Stimulated activated naive CD4-positive, alpha-beta T cell (primary cell): Measurements from ENCODE around the gene INPP4B.

Experiments used
- DNase-seq, 6 experiments: peaks; one replicate each; lab custom pipeline; 2025; lab: John Stamatoyannopoulos, UW

INPP4B gene

DNA sequence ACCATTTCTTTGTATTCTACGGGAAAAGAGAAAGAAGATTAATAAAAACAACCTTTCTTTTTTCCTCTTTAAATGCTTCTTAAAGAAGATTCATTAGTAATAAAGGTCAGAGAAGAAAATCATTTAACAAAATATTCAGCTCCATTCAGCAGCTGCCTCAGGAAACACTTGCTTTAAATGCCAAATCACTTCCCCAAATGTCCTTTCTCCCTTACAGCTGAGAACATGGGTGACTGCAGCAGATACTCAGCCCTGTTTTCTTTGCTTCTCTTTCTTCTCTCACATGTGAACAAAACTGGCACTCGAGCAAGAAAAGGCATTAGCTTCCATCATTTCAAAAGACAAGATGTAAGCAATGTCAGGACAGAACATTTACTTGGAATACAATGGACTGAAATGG lies 120.2 kb downstream of the INPP4B start:
- DNase-seq, result no peak

DNA sequence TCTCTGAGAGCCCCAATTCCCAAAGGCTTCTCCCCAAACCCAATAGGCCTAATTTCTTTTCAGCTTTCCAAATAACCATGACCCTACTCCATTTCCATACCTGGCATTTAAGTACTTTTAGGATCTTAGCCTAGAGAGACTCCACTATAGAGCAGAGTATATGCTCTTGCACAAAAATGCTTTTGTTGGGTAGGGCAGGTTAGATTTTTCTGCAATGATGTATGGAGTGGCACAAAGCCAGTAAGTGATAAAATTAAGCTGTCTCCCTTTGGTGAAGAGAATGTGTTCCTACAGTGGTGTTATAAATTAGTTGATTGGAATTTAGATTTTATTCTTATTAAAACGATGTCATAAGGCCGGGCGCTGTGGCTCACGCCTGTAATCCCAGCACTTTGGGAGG lies 124.9 kb downstream of the INPP4B start:
- DNase-seq, result no peak

DNA sequence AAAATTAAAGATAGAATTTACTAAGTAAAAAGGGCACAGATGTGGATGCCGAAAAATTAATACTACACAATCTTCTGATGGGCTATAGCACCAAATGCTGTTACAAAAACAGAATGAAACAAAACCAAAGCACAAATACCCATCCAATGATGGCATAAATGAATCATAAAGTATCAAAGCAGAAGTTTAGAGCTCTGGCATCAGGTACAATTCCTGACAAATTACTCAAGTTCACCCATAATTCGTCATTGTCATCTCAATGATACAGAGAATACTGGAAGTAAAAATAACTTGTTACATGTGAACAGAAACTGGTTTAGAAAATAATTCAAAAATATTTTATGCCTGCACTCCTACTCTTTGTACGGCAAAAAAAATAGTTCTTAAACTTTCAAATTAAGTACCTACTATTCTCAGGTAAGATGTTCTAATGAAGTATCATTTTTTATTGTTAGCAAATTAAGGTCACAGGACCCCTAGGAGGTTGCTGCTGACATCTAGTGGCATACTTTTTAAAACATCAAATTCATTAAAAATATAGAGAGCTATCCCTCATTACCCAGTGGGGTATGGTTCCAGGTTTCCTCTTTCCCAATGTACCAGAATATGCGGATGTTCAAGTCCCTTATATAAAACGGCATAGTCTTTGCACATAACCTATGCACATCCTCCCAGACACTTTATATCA lies 126.1 kb downstream of the INPP4B start:
- peak in 3 of 6 experiments; percentile 24 to 65 (median 59) for DNase-seq

DNA sequence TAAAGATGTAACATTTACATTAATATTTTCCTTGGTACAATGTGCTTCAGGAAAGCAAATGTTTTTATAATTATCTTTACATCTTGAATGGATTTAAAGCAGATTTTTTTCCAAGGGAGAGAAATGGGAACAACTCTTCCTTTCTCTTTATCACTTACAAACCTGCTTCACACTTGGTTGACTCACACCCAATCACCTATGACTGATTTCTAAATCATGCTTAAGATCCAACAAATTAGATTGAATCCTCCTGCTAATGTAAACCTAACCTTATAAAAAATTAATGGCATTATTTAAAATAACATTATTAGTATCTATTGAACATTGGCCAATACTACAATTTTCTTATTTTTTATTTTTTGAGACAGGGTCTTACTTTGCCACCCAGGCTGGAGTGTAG lies 127.1 kb downstream of the INPP4B start:
- no peak for DNase-seq

DNA sequence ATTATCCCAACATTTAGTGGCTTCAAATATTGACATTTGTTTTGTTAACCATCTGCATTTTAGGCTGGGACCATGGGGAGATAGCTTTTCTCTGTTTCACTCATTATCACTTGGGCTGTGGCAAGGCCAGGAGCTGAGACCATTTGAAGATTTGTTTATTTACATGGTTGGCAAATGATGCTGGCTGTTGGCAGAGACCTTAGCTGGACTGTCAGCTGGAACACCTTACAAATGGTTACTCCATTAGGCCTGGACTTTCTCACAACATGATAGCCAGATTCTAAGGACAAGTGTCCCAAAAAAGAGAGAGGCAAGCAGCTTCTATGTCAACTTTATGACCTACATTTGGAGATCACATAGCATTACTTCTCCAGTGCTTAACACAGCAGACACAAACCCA lies 130.4 kb downstream of the INPP4B start:
- no peak for DNase-seq

DNA sequence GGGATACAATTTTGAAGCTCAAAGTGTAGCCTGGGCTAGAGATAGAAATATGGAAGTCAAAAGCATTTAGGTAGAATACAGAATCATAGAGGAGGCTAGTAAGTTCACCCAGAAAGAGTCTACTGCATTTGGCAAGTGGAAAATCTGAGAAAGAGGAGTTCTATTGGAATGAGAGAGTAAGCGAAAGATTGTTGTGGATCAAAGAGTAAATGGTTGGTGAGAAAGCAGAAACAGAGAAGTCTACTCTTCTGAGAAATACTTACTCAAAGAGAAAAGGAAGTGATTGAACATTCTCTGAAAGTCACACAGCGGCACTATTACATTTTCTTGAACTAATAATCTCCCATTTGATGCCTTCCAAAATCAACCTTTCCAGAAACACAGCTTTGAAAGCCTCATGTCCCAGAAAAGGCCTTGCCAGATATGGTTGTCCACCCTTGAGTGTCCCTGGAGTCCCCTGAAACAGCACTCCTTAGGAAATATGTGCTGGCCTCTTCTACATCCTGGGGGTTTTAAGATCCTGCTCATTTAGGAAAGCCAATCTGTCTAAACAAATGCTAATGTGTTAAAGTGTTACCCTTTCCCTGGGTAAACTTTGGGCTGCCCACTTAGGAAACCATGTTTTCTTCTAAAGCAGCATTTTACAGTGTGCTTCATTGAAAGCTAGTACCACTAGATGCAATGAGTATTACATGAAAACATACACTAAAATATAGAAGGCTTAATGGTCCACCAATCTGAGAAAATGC lies 132.6 kb downstream of the INPP4B start:
- no peak for DNase-seq

DNA sequence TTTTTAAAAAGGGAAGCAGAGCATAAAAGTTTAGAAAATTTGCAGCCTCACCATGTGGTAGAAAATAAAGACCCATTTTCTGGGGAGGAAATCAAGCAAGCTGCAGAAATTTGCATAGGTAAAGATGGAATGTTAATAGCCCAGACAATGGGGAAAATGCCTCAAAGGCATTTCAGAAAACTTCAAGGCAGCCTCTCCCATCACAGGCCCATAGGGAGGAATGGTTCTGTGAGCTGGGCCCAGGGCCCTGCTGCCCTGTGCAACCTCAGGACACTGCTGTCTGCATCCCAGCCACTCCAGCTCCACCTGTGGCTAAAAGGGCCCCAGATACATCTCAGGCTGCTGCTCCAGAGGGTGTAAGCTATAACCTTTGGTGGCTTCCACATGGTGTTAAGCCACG lies 137.9 kb downstream of the INPP4B start:
- no peak for DNase-seq

DNA sequence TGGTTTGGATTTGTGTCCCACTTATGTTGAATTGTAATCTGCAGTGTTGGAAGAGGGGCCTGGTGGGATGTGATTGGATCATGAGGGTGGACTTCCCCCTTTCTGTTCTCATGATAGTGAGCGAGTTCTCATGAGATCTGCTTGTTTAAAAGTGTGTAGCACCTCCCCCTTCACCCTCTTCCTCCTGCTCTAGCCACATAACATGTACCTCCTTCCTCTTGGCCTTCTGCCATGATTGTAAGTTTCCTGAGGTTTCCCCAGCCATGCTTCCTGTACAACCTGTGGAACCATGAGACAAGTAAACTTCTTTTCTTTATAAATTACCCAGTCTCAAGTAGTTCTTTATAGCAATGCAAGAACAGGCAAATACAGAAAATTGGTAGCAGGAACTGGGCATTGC lies 138.7 kb downstream of the INPP4B start:
- no peak for DNase-seq

DNA sequence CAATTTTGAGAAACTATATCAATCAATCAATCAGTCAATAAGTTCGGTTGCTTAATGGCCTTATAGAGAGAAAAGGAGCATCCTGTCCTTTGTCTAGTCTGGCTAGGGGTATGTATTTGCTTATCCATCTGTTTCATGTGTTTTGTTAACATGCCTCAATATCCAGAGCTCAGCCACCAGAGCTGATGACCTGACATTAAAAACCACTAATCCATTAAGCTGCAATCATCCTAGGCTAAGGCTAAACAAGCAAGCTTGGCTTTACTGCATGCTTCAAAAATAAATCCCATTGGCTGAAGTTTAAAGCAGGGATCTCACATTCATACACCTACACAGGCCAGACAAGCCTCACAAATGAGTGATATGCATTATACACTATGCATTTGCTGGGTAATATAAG lies 139.7 kb downstream of the INPP4B start:
- DNase-seq, result no peak

DNA sequence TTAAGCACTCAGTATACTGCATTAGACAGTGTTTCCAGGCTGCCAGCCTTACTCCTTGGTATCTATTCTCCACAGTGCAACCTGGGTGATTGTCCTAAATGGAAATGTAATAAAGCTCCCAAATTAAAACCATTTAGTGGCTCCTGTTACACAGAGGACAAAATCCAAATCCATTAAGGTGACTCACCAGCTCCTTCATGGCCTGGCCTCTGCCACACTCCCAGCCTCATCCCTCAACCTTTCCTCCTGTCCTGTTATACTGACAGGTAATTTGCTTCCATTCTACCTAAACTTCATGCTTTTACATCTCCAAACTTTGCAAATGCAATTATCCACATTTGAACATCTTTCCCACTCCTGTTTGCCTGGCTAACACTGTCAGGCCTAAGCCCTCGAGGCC lies 140.3 kb downstream of the INPP4B start:
- DNase-seq, result no peak

DNA sequence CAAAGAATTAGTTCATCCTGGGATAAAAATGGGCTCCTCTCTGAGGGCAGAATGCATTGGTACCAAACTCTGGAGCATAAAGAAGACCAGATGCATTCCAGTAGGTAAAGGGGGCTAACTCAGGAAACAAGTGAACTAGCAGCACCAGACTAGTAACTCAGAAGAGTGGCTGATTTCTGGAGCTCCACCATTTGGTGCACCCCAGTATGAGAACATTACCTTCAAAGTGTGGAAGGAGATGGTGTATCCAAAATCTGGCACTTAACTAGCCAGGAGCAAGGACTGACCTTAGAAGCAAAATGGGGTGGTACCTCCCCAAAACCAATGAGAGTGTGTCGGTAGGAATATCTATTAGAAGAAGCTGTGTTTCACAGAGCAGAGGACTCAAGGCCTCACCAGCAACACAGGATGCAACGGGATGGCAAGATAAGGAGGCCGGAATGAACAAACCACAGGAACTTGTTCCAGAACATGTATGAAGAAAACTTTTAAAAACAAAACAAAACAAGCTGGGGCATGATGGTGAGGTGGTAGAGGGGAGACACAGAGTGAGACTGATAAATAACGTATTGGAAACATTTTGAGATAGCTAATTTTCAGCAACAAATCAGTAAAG lies 142.3 kb downstream of the INPP4B start:
- DNase-seq, result peak in 5 of 6 experiments; percentile 13 to 73 (median 53)

DNA sequence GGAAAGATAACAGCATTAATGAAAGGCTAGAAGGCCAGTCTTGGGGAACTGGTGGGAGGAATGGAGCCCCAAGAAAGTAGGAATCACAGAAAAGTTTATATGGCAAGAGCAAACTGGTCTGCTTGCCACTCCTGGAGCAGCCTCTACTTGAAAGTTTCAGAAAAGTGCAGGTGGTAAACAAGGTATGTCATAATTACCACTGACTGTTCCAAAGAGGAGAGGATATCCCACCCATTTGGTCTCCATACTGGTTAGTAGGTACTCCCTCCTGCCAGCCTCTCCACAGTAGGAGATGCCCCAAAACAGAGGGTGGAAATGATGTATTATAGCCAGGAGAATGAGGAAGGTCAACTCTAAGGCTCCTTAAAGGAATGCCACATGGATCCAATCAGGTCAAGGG lies 145.1 kb downstream of the INPP4B start:
- no peak for DNase-seq

DNA sequence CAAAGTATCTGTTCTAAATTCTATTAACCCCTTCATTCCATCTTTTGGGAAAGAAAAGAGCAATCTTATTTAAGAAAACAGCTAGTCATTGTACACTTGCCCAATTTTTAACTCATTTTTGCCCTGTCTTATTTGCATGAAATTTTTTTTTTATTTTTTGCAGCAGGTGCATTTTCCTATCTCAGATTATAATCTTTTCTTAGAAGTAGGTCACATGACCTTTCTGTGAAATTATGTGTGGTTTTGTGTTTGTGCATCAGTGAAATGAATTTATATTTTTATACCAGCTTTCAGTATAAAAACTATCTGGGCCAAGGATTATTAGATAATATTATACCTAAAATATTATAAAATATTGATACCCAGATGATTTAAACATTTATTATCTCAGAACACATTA lies 145.6 kb downstream of the INPP4B start:
- DNase-seq, result peak in 3 of 6 experiments; percentile 53 to 65 (median 56)

DNA sequence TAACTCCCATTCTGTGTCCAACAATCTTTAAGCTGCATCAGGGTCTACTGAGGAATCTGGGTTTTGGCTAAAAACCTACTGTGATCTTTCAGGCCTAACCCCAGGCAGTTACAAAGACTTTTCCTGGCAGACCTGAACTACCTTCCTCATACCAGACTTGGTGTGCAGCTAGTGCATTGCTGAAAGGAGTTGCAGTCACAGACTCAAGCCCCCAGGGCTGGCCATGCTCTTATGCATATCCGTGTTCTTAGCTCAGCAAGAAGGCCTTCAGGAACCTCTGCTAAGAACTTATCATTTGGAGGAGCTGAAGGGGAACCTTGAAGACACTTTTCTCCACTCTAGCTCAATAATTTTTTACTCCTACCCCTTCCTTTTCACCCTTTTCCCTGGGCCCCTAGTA lies 147.5 kb downstream of the INPP4B start:
- DNase-seq, result peak in 1 of 6 experiments; percentile 28

DNA sequence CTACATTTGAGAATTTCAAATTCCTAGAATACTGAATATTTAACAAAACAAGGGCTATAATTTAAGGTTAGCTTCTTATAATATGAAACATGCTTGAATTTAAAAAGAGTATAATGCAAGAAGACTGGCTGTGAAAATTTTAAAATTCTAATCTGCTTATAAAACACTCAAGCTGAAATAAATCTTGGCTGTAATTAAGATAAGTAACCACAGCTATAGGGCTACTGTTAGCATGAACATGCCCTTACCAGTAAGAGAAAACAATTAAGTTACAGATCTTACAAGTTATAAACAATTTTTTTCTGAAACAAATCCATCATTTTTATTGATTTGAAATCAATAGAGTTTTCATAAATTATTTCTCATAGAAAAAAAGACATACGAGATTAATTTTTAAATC lies 148.2 kb downstream of the INPP4B start:
- DNase-seq, result no peak

DNA sequence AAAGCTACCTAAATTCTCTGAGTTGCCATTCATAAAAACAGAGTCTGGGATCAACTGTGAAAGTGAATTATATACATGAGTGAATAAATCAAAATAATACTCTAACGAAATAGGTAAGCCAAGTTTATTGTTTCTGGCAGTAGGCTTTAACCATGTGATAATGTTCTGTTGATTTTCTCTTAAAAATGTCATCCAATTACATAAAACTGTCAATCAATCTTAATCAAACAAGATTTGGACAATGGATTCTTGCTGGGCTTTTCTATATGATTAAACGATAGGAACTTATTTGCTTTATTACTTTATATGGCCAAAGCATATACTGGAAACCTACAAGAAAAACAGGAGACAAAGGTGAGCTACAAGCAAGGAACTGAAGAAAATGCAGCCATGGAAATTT lies 148.8 kb downstream of the INPP4B start:
- DNase-seq, result no peak

DNA sequence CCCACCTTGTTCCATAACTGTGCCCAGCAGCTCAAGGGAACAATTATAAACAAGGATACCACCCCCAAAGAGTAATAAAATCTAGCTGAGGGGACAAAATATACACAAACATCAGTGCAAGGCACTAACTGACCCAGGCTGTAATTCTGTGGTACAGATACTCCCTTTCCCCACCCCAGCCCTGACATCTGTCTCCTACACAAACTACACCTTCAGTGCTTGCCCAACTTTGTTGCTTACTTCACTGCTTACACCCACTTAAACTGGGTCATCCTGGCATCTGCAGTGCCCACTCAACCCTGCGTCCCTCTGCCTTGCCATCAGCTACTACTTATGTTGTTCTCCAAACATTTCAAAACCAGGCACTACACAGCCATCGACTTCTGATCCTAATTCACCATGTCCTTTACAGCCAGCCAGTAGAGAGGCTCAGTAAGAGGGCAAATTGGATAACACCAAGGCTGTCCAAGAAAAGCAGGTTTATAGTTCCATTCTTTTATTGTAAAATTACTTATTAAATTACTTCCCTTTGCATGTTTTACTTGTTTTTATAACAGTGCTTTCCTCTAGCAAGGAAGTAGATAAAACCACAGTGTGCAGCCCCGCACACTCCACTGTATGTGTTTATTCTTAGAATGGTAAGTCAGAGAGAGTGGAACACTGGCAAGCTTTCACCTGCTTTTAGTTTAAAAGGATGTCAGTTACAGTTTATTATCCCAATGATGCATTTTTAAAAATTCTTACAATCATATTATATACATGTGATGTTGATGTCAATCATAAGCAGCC lies 149.6 kb downstream of the INPP4B start:
- DNase-seq, result peak in 3 of 6 experiments; percentile 19 to 52 (median 28)

DNA sequence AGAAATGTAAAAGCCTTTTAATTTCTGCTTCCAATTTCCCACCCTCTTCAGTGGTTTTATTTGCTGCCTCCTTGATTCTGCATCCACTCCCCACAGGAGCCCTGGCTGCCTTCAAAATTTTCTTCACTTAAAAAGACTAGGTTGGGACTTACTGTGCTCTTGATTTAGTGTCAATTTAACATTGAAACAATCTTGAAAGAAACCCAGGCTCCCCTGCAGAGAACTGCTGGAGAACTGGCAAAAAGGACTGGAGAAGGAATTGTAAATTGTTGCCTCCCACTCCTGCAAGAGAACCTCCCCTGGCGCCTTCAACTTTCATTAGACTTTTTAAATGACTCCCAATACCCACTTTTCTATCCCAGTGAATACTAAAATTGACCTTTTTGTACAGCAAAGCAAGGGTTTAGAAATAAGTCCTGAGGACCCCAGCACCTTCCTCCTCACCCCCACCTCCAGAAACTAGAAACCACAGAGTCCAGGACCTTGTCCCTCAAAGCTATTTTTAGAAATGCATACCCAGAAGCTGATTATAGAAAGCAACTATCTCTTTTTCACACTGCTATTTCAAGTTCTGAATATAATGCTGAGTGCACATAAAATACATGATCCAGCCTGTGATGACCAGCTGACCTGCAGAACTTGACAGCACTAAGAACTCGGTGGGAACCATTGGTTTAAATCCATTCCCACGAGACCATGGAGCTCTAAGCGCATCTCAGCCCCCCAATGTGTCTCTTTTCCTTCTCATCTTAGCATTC lies 155.5 kb downstream of the INPP4B start:
- DNase-seq, result no peak

DNA sequence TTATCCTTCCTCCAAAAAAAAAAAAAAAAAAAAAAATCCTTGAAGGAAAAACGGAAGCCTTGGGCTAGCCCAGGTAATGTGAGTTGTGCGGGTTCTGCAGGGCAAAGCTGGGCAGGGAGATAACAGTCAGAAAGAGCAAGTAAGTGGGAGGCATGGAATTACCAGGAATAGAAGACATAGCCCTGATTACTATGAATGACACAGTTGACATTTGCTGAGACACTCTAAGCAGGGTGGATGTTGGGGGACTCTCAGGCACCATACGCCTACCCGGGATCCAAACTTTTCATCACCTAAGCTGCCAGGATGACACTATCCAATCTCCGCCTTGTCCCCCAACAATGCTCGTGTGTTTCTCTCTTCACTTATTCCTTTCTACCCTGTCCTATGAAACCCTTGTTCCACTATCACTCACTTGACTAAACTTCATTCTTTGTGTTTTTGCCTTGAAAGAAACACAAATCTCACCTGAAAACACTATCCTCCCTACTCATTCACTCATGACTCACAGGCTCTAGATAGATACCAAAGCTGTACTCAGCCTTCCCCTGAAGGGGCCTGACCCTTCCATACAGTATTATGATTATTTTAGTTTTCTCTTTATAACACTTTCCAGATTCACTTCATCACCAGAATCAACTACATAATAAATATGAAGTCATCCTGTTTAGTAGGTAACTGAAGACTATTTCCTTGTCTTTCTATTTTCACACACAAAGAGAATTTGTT lies 158.4 kb downstream of the INPP4B start:
- DNase-seq, result no peak

DNA sequence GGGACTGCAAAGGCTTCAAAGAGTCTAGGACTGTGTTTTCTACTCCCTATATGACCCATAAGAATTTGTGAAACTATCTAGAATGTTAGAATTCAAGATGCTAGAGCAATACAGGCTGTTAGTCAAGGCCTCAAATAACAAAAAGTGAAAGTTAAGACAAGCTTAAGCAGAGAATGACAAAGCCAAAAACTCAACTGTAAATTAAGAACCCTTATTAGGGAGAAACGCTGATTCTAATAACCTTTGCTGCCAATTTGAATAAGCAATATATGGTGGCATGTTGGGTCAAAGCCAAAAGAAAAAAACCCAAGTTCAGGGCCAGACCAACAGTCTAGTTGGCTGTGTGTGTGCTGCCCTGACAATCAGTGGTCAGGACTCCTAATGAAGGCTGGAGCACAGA lies 160.0 kb downstream of the INPP4B start:
- DNase-seq, result no peak

DNA sequence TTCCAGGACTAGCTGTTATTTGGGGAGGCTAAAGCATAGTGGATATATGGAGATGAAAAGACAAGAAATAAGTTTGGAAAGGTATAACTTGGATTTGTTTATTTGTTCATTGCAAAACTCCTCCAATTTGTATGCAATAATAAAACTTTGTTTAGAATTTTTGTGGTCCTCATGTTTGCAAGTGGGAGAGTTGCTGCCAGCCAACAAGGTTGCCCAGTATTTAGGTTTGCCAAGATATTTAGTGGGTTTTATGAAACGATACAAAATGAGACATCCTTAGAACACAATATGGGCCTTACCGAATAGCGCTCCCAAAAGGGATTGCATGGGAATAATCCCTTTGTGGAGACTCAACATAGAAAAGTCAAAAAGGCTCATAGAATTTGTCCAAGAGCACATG lies 162.1 kb downstream of the INPP4B start:
- DNase-seq, result no peak
